HG02798 (cell line): Measurements from ENCODE around the gene DNASE2.

Experiments used
- ATAC-seq: cut with Tn5 transposase; IDR thresholded peaks from one replicate; pipeline ENCODE4 v1.9.1; 2021; ENCODE audit warnings: mild to moderate bottlenecking; ENCODE audit not compliant: unreplicated experiment, poor library complexity

The DNASE2 gene

GRCh38 chr19:12836529-12836863 lies 44.8 kb downstream of the DNASE2 start:
- no peak for ATAC-seq

GRCh38 chr19:12834976-12835757 lies 46.1 kb downstream of the DNASE2 start:
- ATAC-seq, result no peak

- ATAC-seq, result no peak
These were observed 46.7 kb downstream of the DNASE2 start, which contains the start of gene RTBDN for GRCh38 chr19:12834566-12834943. Gene RTBDN, minus strand, starts transcription at chr19:12834579. Its CDS starts 4,600 bp downstream, at chr19:12829979.

GRCh38 chr19:12833738-12834565 lies 47.3 kb downstream of the DNASE2 start:
- no peak for ATAC-seq

- no peak for ATAC-seq
These were observed 47.9 kb downstream of the DNASE2 start for GRCh38 chr19:12833418-12833737.

GRCh38 chr19:12828494-12828893 lies 52.8 kb downstream of the DNASE2 start:
- ATAC-seq, result no peak

GRCh38 chr19:12825254-12826131 lies 55.8 kb downstream of the DNASE2 start:
- no peak for ATAC-seq
